GM10266 (cell line): ENCODE measurements around the gene ZSCAN21.

Experiments used
- DNase-seq: peaks from one replicate; pipeline ENCODE4 v3.0.0; 2012; ENCODE audit errors: extremely low spot score
- CTCF ChIP-seq: IDR thresholded peaks from 2 replicates; pipeline ENCODE4 v1.5.1; 2012; ENCODE audit warnings: mild to moderate bottlenecking, low read depth; ENCODE audit not compliant: control insufficient read depth, insufficient read depth; ENCODE audit errors: missing control alignments

ZSCAN21 gene

GRCh38 chr7:100093054-100093453 is 43.5 kb downstream of the ZSCAN21 start:
- no peak for DNase-seq
- TF ChIP-seq CTCF = no peak

- DNase-seq = no peak
- no peak for TF ChIP-seq CTCF
Observed at GRCh38 chr7:100093498-100093897, 43.9 kb downstream of the ZSCAN21 start.

- TF ChIP-seq CTCF = no peak
- no peak for DNase-seq
Observed at GRCh38 chr7:100093925-100094486, 44.4 kb downstream of the ZSCAN21 start.

- no peak for TF ChIP-seq CTCF
Observed at GRCh38 chr7:100095289-100095688, 45.7 kb downstream of the ZSCAN21 start.

GRCh38 chr7:100095704-100096103 is 46.1 kb downstream of the ZSCAN21 start:
- DNase-seq = no peak
- no peak for TF ChIP-seq CTCF

More at GRCh38 chr7:100095289-100095688, 45.7 kb downstream of the ZSCAN21 start:
- DNase-seq = no peak

GRCh38 chr7:100098913-100099312 is 49.3 kb downstream of the ZSCAN21 start:
- DNase-seq = no peak
- no peak for TF ChIP-seq CTCF

- DNase-seq = no peak
- no peak for TF ChIP-seq CTCF
Observed at GRCh38 chr7:100099452-100099851, 49.9 kb downstream of the ZSCAN21 start.
